ENCODE data around the gene E2F3. TPM values are rescaled to one million over a fixed set of nuclear protein-coding genes. Genes with fewer than 3 reads are reported as not detected.

Gene E2F3
- total RNA-seq, 1 experiment from 2014 or later = 35.7 TPM

DNA sequence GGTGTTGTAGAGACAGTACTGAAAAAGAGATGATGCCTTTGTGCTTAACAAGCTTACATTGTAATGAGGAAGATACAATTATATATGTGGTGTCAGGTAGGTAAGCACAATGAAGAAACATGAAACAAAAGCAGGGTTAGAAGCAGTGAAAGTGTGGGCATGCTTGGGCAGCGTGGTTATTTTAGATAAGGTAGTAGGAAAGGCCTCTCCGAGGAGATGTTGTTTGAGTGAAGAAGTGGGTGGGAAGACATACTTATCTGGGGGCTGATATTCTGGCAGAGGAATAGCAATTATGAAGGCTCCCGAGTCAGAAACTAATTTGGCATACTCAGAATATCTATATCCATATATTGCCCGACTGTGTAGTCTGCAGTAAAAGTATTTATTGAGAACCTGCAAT, 137.2 kb downstream of the E2F3 start:
- H4K8ac ChIP-seq (replicated peaks; ENCODE audit: insufficient read length, low read depth, low read length) = no peak overlapping the region
- no peak overlapping the region for H3K4ac ChIP-seq (ENCODE audit: low read depth, low read length)
- no peak overlapping the region for H3K23ac ChIP-seq (ENCODE audit: insufficient read length, low read depth, low read length)
- no peak for DNase-seq
- H3K18ac ChIP-seq (ENCODE audit: insufficient read length, low read depth, low read length) = no peak overlapping the region
- no peak overlapping the region for H2BK12ac ChIP-seq (ENCODE audit: insufficient read length, low read depth, low read length)
- H4K20me1 ChIP-seq (ENCODE audit: control insufficient read depth, insufficient read depth, insufficient read length) = no peaks in the 10 kb centered on the region
- H3K27me3 ChIP-seq (ENCODE audit: insufficient read depth, low read length) = no peaks in the 10 kb centered on the region
- H3K9ac ChIP-seq (ENCODE audit: extremely low read depth, insufficient read length, low read length) = no peak overlapping the region
- H3K79me2 ChIP-seq (ENCODE audit: insufficient read depth, low read length) = peaks cover 4% of the 10 kb centered on the region; the same call in 1 of the 2 replicates
- no peak overlapping the region for H2BK5ac ChIP-seq (ENCODE audit: insufficient read length, low read length)
- no CpG with 5 or more reads among the region's 4 CpGs for WGBS (ENCODE audit: extremely low coverage, insufficient read length, low lambda C conversion rate)
- H3K4me2 ChIP-seq (ENCODE audit: insufficient read depth, insufficient read length, low read length) = no peak overlapping the region
- no peaks in the 10 kb centered on the region for H3K23me2 ChIP-seq (ENCODE audit: insufficient read length, low read depth, low read length, poor library complexity, severe bottlenecking)
- no peak overlapping the region for H2BK20ac ChIP-seq (ENCODE audit: low read depth, low read length, poor library complexity, severe bottlenecking)
- H2AK5ac ChIP-seq (ENCODE audit: insufficient read length, low read length) = no peak overlapping the region
- Mint-ChIP-seq H3K4me3 (no peak overlapping the region), H3K9me3 (no peaks in the 10 kb centered on the region), H3K27me3 (ENCODE audit: low read depth) (no peaks in the 10 kb centered on the region), H3K36me3 (ENCODE audit: insufficient read depth in 1 of 3, low read depth in 3 of 3) (peaks cover 0 to 18% (median 12%) of the 10 kb centered on the region in 3 experiments; a peak in 6 of 7 replicates), H3K27ac (no peak overlapping the region; a peak in 1 of 7 replicates), H3K4me1 (peaks cover 10 to 12% of the 10 kb centered on the region in 2 experiments)
- no peak overlapping the region for H4K5ac ChIP-seq (ENCODE audit: insufficient read length, low read depth, low read length)
- no peak overlapping the region for H2BK120ac ChIP-seq (ENCODE audit: low read depth, low read length, poor library complexity, severe bottlenecking)
- no peak overlapping the region for H4K91ac ChIP-seq (ENCODE audit: insufficient read length, low read depth, low read length)
- no peak overlapping the region for H3T11ph ChIP-seq (ENCODE audit: low read length)
- H3K79me1 ChIP-seq (ENCODE audit: insufficient read depth, low read depth, low read length, poor library complexity, severe bottlenecking) = peaks cover 5% of the 10 kb centered on the region
- no peak overlapping the region for H3K56ac ChIP-seq (ENCODE audit: insufficient read length, low read depth, low read length)
- H3K14ac ChIP-seq (ENCODE audit: insufficient read depth, low read length) = no peak overlapping the region
- H2AFZ ChIP-seq (ENCODE audit: low read length) = no peak overlapping the region
- no peaks in the 10 kb centered on the region; the same call in 1 of the 2 replicates for H3K4me1 ChIP-seq (ENCODE audit: insufficient read depth, low read length)
- no peak for TF ChIP-seq CTCF (conservative IDR thresholded peaks at IDR 0.05)
- no peak overlapping the region for H3K27ac ChIP-seq (ENCODE audit: insufficient read length, low read depth, low read length)
- H3K9me3 ChIP-seq (ENCODE audit: control insufficient read depth, low read depth, low read length) = no peaks in the 10 kb centered on the region
- H2BK15ac ChIP-seq (ENCODE audit: low read depth, low read length) = no peak overlapping the region

Measured in H9 (cell line).